ENCODE results near the gene SNTG2.

GRCh38 chr2:1234731-1235308, 284.2 kb downstream of the SNTG2 start:
- TF ChIP-seq POLR2A (IDR thresholded peaks at IDR 0.05; ENCODE audit: low read depth, low read length) (no peak), TAF1 (IDR thresholded peaks at IDR 0.05; ENCODE audit: borderline replicate concordance, low read depth, low read length) (no peak), POLR2AphosphoS5 (IDR thresholded peaks at IDR 0.05; ENCODE audit: low read depth, low read length) (no peak)
